ENCODE measurements around the gene LRIT3.
"Not testable (repeated sequence)": the region's sequence is repeated elsewhere in the genome, so short reads cannot be mapped to it uniquely, and the experiment has no call there.

The LRIT3 gene

DNA sequence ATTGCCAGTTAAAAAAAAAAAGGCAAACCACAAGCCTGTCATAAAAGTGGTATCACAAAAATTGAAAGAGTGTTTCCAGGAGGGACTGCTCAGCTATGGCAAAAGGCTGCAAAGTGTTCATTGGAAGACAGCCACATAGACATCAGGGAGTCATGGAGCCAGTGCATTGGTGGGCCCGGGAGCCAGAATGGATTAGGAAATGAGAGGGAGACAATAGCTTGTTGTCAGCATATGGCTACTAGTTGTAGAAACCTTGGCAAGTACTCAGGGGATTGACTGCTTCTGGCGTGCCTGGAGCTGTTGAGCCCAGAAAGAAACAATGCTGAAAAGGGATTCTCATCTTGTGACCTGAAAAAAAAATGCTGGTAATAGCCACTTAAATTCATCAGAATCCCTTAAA is 27.3 kb upstream of the LRIT3 start:
- Mint-ChIP-seq H3K27me3 (no peaks in the 10 kb centered on the region), H3K4me1 (ENCODE audit: low read depth) (peaks cover 32% of the 10 kb centered on the region), H3K27ac (no peak overlapping the region), H3K9me3 (no peaks in the 10 kb centered on the region), H3K4me3 (no peak overlapping the region), H3K36me3 (ENCODE audit: low read depth) (peaks cover 75% of the 10 kb centered on the region)
- intact Hi-C loops (cut with micrococcal nuclease) = loop anchor here (10.0 kb wide), 1 partner anchor 286 kb away; no protein-coding TSS in a partner anchor

DNA sequence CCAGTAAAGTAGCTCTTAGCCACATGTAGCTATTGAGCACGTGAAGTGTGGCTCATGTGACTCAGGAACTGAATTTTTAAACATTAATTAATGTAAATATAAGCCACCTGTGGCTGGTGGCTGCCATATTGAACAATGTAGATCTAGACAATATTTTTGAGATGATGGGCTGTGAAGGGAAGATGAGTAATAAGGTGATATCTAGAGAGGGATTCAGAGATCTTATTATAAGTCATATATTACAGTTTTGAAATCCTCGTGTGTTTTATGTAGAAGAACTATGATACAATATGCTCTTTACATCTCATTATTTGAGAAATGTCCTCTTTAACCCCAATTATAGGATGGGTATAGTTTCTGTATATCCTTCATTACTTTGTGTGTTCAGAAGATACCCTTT is 26.7 kb upstream of the LRIT3 start:
- Mint-ChIP-seq H3K27ac (no peak overlapping the region), H3K4me1 (ENCODE audit: low read depth) (peaks cover 26% of the 10 kb centered on the region), H3K36me3 (ENCODE audit: low read depth) (peaks cover 70% of the 10 kb centered on the region), H3K27me3 (no peaks in the 10 kb centered on the region), H3K4me3 (no peak overlapping the region), H3K9me3 (no peaks in the 10 kb centered on the region)
- intact Hi-C loops (cut with micrococcal nuclease) = loop anchor here (10.0 kb wide), 1 partner anchor 286 kb away; no protein-coding TSS in a partner anchor

DNA sequence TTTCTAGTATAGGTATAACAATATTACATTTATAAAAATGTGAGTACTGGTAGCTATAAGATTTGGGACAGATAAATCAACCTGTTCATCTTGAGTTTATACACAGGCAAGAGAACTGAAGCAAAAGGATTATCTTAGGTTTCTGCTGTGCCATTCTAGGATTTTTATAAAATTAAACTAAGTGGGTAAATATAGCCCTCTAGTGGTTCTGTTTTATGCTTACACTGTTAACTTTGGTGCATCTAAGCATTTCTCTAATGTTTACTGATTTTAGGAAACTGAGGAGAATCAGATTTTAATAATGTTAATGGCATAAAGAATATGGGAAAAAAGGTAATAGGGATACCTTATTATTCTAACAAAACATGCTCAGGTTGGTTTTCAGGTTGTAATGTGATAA is 21.2 kb upstream of the LRIT3 start:
- Mint-ChIP-seq H3K9me3 (no peaks in the 10 kb centered on the region), H3K36me3 (ENCODE audit: low read depth) (peaks cover 22% of the 10 kb centered on the region), H3K4me1 (ENCODE audit: low read depth) (no peaks in the 10 kb centered on the region), H3K4me3 (no peak overlapping the region), H3K27me3 (no peaks in the 10 kb centered on the region), H3K27ac (no peak overlapping the region)
- intact Hi-C loops (cut with micrococcal nuclease) = loop anchor here (1.0 to 10.0 kb wide), 2 partner anchors 292 to 404 kb away; no protein-coding TSS in a partner anchor

DNA sequence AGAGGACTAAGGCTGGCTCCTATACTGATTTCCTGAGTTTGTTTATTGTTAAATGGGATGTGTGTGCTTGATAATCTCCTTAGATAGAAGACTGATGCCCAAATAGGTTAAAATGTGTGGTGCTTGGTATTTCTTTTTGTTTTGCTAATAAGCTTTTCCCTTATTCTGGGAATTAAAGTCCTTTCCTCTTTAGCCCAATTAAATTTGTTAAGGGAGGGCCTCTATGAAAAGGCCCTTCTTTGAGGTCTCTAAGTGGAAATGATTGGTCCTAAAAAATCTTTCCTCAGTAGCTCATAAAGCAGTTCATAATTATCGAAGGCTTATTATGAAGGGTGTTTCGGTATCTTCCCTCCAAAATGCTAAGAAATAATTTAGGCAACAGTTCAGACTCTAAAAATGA is 20.2 kb upstream of the LRIT3 start, which contains the start of gene RRH:
TSS of gene RRH (plus strand) at position 301 of the 400 bp plus-strand sequence. CDS start at position 357, 56 bp downstream.
- Mint-ChIP-seq H3K9me3 (no peaks in the 10 kb centered on the region), H3K4me3 (no peak within 1 kb of the TSS), H3K36me3 (ENCODE audit: low read depth) (peaks cover 14% of the 10 kb centered on the region), H3K4me1 (ENCODE audit: low read depth) (no peaks in the 10 kb centered on the region), H3K27ac (no peak within 1 kb of the TSS), H3K27me3 (no peaks in the 10 kb centered on the region)
- intact Hi-C loops (cut with micrococcal nuclease) = loop anchor here (10.0 kb wide), 1 partner anchor 293 kb away; no protein-coding TSS in a partner anchor

DNA sequence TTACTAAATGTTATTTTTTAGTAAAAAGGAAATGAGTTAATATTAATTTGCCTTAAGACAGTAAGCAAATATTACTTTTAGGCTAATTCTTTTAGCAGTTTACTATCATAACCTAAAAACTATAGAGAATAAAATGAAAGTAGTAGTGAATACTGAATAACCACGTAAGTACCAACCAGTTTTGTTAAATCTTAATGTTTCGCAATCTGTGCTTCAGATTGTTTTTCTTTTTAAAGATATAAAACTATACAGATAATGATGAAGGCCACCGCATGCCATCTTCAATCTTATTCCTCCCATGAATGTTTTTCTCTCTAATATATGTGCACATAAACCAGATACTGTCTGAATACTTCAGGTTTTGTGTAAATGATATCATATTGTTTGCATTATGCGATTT is 14.2 kb upstream of the LRIT3 start:
- no peaks in the 10 kb centered on the region for H3K36me3 Mint-ChIP-seq (ENCODE audit: low read depth)
- H3K9me3 Mint-ChIP-seq = no peaks in the 10 kb centered on the region
- no peaks in the 10 kb centered on the region for H3K4me1 Mint-ChIP-seq (ENCODE audit: low read depth)
- H3K27me3 Mint-ChIP-seq = no peaks in the 10 kb centered on the region
- no peak overlapping the region for H3K27ac Mint-ChIP-seq
- intact Hi-C loops (cut with micrococcal nuclease) = no loop called here
- no peak overlapping the region for H3K4me3 Mint-ChIP-seq

DNA sequence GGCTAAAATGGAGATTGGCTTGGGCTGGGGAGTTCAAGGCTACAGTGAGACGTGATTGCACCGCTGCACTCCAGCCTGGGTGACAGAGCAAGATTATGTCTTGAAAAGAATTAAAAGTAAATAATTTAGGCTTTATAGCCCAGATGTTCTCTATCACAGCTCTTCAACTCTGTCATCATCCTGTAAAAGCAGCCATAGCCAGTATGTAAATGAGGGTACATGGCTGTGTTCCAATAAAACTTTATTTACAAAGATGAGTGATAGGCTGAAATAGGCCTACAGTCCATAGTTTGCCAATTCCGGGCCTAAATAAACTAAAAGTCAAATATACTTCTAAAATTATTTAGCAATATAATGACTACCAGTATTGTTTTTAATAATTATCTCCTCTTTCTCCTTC is 10.9 kb upstream of the LRIT3 start:
- Mint-ChIP-seq H3K4me1 (ENCODE audit: low read depth) (no peaks in the 10 kb centered on the region), H3K27ac (no peak overlapping the region), H3K4me3 (no peak overlapping the region), H3K9me3 (no peaks in the 10 kb centered on the region), H3K27me3 (no peaks in the 10 kb centered on the region), H3K36me3 (ENCODE audit: low read depth) (no peaks in the 10 kb centered on the region)
- intact Hi-C loops (cut with micrococcal nuclease) = no loop called here

DNA sequence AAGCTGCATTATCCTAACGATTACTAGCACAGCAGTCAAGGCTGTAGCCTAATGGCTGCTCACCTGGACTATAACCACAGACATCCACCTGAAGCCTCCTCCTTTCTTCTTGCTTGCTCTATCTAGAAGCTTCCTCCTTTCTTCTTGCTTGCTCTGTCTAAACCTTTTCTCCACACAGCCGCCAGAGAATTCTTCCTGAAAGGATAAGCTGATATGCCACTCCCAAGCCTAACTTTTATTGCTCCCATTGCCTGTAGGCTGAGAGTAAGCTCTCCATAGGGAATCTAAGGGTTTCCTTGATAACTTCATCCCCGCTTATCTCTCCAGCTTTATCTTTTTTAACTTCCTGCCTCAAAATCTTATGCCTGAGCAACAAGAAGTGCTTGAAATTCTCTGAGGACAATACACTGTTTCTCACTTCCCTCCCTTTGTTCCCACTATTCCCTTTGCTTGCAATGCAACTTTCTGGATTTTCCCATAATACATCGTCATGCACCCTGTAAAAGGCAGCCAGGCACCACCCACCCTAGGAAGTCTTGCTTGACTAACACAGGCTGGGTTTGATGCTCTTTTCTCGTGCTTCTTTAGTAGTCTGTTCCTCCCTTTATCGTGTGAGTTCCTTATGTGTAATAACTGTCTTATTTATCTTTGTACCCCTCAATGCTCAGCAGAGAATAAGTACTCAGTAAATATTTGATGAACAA is 1.4 kb upstream of the LRIT3 start:
- intact Hi-C loops (cut with micrococcal nuclease) = no loop called here
- Mint-ChIP-seq H3K9me3 (no peaks in the 10 kb centered on the region), H3K36me3 (ENCODE audit: low read depth) (no peaks in the 10 kb centered on the region), H3K27ac (no peak overlapping the region), H3K4me3 (no peak overlapping the region), H3K4me1 (ENCODE audit: low read depth) (no peaks in the 10 kb centered on the region), H3K27me3 (no peaks in the 10 kb centered on the region)

DNA sequence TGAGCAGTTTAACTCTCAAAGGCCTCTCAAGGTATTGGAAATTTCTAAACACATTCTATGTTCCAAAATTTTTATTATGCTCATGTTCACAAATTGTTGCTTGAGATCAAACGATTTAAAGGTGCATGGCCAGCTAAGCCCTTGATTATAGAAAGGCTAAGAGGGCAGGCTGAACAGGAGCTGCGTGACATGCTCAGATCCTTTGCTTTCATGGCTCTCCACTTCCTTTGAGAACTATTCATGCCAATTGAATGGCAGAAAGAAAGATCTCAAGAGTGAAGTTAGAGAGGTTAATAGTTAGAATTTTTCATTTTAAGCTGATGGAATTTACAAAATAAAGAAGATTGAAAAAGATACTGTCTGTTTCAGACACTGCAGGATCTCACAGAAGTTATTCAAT is 594 bp downstream of the LRIT3 start:
- H3K4me1 Mint-ChIP-seq (ENCODE audit: low read depth) = no peaks in the 10 kb centered on the region
- H3K27ac Mint-ChIP-seq = no peak overlapping the region
- H3K36me3 Mint-ChIP-seq (ENCODE audit: low read depth) = no peaks in the 10 kb centered on the region
- no peaks in the 10 kb centered on the region for H3K27me3 Mint-ChIP-seq
- intact Hi-C loops (cut with micrococcal nuclease) = no loop called here
- no peak overlapping the region for H3K4me3 Mint-ChIP-seq
- no peaks in the 10 kb centered on the region for H3K9me3 Mint-ChIP-seq

DNA sequence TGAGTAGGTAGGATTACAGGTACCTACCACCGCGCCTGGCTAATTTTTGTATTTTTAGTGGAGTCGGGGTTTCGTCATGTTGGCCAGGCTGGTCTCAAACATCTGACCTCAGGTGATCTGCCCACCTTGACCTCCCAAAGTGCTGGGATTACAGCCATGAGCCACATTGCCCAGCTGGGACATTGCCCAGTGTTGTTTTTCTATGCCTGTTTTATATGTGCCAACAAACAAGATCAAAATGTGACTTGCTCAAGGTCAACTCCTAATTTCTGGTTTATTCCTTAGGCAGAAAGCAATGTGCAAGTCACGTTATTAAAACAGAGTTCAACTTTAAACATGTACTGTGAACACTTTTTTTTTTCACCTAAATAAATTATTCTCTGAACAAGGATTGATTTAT is 2.7 kb downstream of the LRIT3 start:
- H3K4me3 Mint-ChIP-seq = no peak overlapping the region
- H3K9me3 Mint-ChIP-seq = peaks cover 7% of the 10 kb centered on the region
- no peak overlapping the region for H3K27ac Mint-ChIP-seq
- no peaks in the 10 kb centered on the region for H3K4me1 Mint-ChIP-seq (ENCODE audit: low read depth)
- intact Hi-C loops (cut with micrococcal nuclease) = no loop called here
- H3K36me3 Mint-ChIP-seq (ENCODE audit: low read depth) = no peaks in the 10 kb centered on the region
- no peaks in the 10 kb centered on the region for H3K27me3 Mint-ChIP-seq

DNA sequence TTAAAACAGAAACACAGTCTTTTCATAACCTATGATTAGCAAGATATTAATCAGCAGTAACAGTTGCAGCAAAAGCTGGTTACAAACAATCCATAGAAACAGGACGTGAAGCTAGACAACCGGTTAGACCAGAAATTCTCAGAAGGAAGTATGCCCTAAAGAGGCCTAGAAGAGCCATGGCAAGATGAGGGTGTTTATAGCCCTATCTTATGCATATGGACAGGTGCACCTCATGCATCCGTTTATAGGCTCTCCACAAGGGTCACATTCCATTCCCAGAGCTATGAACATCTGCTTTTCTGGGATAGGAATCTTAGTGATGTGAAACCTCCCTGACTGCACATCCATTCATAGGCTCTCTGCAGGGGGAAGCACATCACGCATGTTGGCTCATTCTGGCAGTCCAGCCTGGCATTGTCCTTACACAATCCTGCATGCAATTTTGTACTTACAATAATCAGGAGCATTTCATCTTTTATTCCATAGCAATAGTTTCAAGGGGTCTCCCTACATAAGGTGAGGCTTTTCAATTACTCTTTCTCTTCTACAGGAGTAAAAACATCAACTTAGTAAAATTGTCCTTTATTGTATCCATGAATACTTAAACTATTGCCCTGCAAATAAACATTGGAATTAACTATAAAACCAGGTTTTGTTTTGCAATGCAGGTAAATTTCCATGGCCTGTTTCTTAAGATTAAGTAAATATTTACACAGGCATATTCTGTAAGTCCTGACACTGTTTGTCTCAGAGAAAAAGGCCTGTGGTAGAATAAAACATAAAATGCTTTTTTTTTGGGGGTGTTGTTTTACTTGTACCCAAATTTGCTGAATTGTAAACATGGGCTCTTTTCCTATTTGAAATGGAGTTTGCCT is 11.8 kb downstream of the LRIT3 start:
- H3K4me3 Mint-ChIP-seq; H3K36me3 Mint-ChIP-seq (ENCODE audit: low read depth); H3K4me1 Mint-ChIP-seq (ENCODE audit: low read depth); H3K27ac Mint-ChIP-seq; H3K27me3 Mint-ChIP-seq; intact Hi-C loops (cut with micrococcal nuclease): not testable (repeated sequence)
- H3K9me3 Mint-ChIP-seq = peaks cover 32% of the 10 kb centered on the region

DNA sequence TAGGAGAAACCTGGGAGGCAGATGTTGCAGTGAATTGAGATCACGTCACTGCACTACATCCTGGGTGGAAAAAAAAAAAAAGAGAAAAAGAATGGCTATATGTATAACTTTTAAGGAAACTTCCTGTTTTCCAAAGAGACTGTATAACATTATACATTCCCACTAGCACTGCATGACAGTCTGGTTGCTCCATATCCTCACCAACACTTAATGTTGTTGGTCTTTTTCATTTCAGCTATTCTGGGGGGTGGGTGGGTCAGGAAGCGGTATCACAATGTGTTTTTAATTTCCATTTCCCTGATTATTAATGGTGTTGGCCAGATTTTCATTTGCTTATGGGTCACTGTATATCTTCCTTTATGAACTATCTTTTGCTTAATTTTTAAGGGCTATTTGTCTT is 13.4 kb downstream of the LRIT3 start:
- Mint-ChIP-seq H3K4me3 (no peak overlapping the region), H3K4me1 (ENCODE audit: low read depth) (no peaks in the 10 kb centered on the region), H3K27me3 (no peaks in the 10 kb centered on the region), H3K9me3 (peaks cover 20% of the 10 kb centered on the region), H3K36me3 (ENCODE audit: low read depth) (no peaks in the 10 kb centered on the region), H3K27ac (no peak overlapping the region)
- intact Hi-C loops (cut with micrococcal nuclease) = no loop called here

DNA sequence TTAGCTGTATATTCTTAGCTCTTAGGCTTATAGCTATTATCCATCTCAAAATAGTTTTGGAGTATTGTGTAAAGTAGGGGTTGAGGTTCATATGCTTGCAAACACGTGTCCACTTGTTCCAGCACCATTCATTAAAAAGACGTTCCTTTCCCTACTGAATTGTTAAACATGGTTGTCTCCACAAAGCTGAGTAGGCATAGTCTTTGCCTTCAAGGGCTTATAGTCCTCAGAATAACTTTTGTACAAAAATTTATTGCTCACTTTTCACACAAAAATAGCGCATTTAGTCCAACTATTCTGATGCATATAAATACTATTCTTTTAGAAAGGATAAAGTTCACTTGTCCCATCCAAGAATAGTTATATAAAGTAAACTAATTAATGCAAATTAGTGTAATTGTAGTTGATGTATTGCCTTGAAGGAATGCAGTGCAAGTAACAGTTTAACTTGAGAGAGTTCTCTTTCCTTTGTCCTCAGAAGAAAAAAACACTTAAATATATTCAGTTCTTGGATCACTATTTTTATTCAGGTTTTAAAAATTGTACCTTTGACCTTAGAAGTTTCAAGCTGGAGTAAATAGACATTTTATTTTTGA is 14.1 kb downstream of the LRIT3 start:
- Mint-ChIP-seq H3K27me3 (no peaks in the 10 kb centered on the region), H3K36me3 (ENCODE audit: low read depth) (no peaks in the 10 kb centered on the region), H3K4me1 (ENCODE audit: low read depth) (no peaks in the 10 kb centered on the region), H3K27ac (no peak overlapping the region), H3K4me3 (no peak overlapping the region), H3K9me3 (peaks cover 20% of the 10 kb centered on the region)
- intact Hi-C loops (cut with micrococcal nuclease) = no loop called here

DNA sequence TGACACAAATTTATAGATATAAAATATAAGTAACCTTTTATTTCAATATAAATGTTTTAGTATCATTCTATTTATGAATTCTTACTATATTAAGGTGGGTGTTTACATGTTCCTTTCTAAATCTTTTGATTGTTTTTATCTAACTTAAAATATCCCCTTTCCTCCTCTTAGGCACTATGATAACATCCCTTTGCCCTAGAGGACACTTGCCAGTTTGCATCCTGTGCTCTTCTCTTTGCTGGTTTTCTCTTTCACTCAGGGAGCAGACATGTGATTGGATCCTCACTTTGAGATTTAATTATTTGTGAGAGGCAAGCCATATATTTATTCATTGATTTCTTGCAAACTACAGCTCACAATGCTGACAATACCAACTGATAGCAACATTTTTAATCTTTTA is 16.2 kb downstream of the LRIT3 start:
- H3K4me1 Mint-ChIP-seq (ENCODE audit: low read depth) = no peaks in the 10 kb centered on the region
- intact Hi-C loops (cut with micrococcal nuclease) = no loop called here
- H3K27me3 Mint-ChIP-seq = no peaks in the 10 kb centered on the region
- no peak overlapping the region for H3K4me3 Mint-ChIP-seq
- peaks cover 8% of the 10 kb centered on the region for H3K9me3 Mint-ChIP-seq
- no peak overlapping the region for H3K27ac Mint-ChIP-seq
- no peaks in the 10 kb centered on the region for H3K36me3 Mint-ChIP-seq (ENCODE audit: low read depth)

DNA sequence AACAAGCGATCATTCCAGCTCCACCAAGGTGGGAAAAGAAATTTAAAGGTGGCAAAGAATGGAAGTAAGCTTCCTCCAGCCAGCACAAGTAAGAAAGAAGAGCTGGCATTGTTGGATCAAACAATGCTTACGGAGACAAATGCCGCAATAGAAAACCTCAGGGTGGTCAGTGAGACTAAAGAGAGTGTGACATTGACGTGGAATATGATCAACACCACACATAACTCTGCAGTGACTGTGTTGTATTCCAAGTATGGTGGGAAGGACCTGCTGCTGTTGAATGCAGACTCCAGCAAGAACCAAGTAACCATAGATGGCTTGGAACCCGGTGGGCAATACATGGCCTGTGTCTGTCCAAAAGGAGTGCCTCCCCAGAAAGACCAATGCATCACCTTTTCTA is 22.2 kb downstream of the LRIT3 start:
- Mint-ChIP-seq H3K9me3 (no peaks in the 10 kb centered on the region), H3K4me1 (ENCODE audit: low read depth) (no peaks in the 10 kb centered on the region), H3K27ac (no peak overlapping the region), H3K4me3 (no peak overlapping the region), H3K36me3 (ENCODE audit: low read depth) (no peaks in the 10 kb centered on the region), H3K27me3 (no peaks in the 10 kb centered on the region)
- intact Hi-C loops (cut with micrococcal nuclease) = no loop called here

Data from dendritic cell treated with granulocyte-macrophage colony-stimulating factor and Interleukin-4, amounts not matched to agents 40 ng/mL and 50 ng/mL, for 4 days (primary cell).